ENCODE data around the gene LRP8.

- TF ChIP-seq SPI1 (IDR thresholded peaks at IDR 0.05; ENCODE audit: low read depth, low read length) (no peak), PAX5 (IDR thresholded peaks at IDR 0.05; ENCODE audit: insufficient read depth, low read length, severe bottlenecking) (no peak), POLR2A (IDR thresholded peaks at IDR 0.05; ENCODE audit: low read depth, low read length) (no peak), TAF1 (IDR thresholded peaks at IDR 0.05; ENCODE audit: low read depth, low read length) (no peak), POLR2AphosphoS5 (IDR thresholded peaks at IDR 0.05; ENCODE audit: low read depth, low read length) (no peak)
These were observed 129.6 kb downstream of the LRP8 start for GRCh38 chr1:53198241-53198651.

All from GM12891 (cell line).